NCI-H1048 (cell line): Measurements from ENCODE around the gene GRIK2.

Source experiments
- DNase-seq: peaks from one replicate; lab custom pipeline; 2025; lab: John Stamatoyannopoulos, UW

GRIK2 gene

GRCh38 chr6:101454106-101454676 is 60.7 kb downstream of the GRIK2 start:
- DNase-seq: no peak

GRCh38 chr6:101458336-101458735 is 64.8 kb downstream of the GRIK2 start:
- no peak for DNase-seq

- no peak for DNase-seq
Measured at GRCh38 chr6:101458826-101459225, 65.3 kb downstream of the GRIK2 start.

- no peak for DNase-seq
Measured at GRCh38 chr6:101462576-101462975, 69.1 kb downstream of the GRIK2 start.

GRCh38 chr6:101465863-101466262 is 72.4 kb downstream of the GRIK2 start:
- no peak for DNase-seq

- no peak for DNase-seq
Measured at GRCh38 chr6:101477436-101477835, 83.9 kb downstream of the GRIK2 start.

GRCh38 chr6:101478891-101479290 is 85.4 kb downstream of the GRIK2 start:
- DNase-seq: no peak

GRCh38 chr6:101482606-101483005 is 89.1 kb downstream of the GRIK2 start:
- no peak for DNase-seq

- no peak for DNase-seq
Measured at GRCh38 chr6:101484781-101485180, 91.3 kb downstream of the GRIK2 start.

- DNase-seq: no peak
Measured at GRCh38 chr6:101486124-101486523, 92.6 kb downstream of the GRIK2 start.

GRCh38 chr6:101486726-101487125 is 93.2 kb downstream of the GRIK2 start:
- no peak for DNase-seq

- no peak for DNase-seq
Measured at GRCh38 chr6:101489456-101489855, 95.9 kb downstream of the GRIK2 start.

- no peak for DNase-seq
Measured at GRCh38 chr6:101490857-101491256, 97.3 kb downstream of the GRIK2 start.

- DNase-seq: no peak
Measured at GRCh38 chr6:101502818-101503217, 109.3 kb downstream of the GRIK2 start.

- DNase-seq: no peak
Measured at GRCh38 chr6:101509536-101509935, 116.0 kb downstream of the GRIK2 start.

GRCh38 chr6:101513181-101513580 is 119.7 kb downstream of the GRIK2 start:
- DNase-seq: no peak

- no peak for DNase-seq
Measured at GRCh38 chr6:101516578-101516977, 123.1 kb downstream of the GRIK2 start.

GRCh38 chr6:101517632-101518031 is 124.1 kb downstream of the GRIK2 start:
- no peak for DNase-seq

GRCh38 chr6:101522254-101522653 is 128.7 kb downstream of the GRIK2 start:
- DNase-seq: no peak

GRCh38 chr6:101527467-101527866 is 134.0 kb downstream of the GRIK2 start:
- no peak for DNase-seq

- DNase-seq: no peak
Measured at GRCh38 chr6:101528801-101529200, 135.3 kb downstream of the GRIK2 start.

GRCh38 chr6:101531538-101531937 is 138.0 kb downstream of the GRIK2 start:
- DNase-seq: no peak

GRCh38 chr6:101534386-101534785 is 140.9 kb downstream of the GRIK2 start:
- no peak for DNase-seq

- DNase-seq: no peak
Measured at GRCh38 chr6:101534821-101535220, 141.3 kb downstream of the GRIK2 start.
